Colonic mucosa (tissue), 4 donors: ENCODE measurements around the gene SBNO1. TPM values are rescaled to one million over a fixed set of nuclear protein-coding genes. Genes with fewer than 3 reads are reported as not detected.

Experiments used
- DNase-seq: peaks from one replicate; pipeline ENCODE4 v3.0.0-alpha.2; 2020
- H3K27ac ChIP-seq: fragments of 200-600 bp; one replicate; pipeline ENCODE4 v1.8.0; 2021
- H3K27me3 ChIP-seq: fragments of 200-600 bp; one replicate; pipeline ENCODE4 v1.8.0; 2021
- H3K36me3 ChIP-seq: fragments of 200-600 bp; one replicate; pipeline ENCODE4 v1.8.0; 2021
- H3K4me1 ChIP-seq: fragments of 200-600 bp; one replicate; pipeline ENCODE4 v1.8.0; 2021; ENCODE audit warnings: mild to moderate bottlenecking
- H3K4me3 ChIP-seq: fragments of 200-600 bp; one replicate; pipeline ENCODE4 v1.8.0; 2021
- H3K9ac ChIP-seq, 2 donors: one replicate each; pipeline ENCODE4 v1.7.0; 2013; ENCODE audit warnings: control low read depth in 2 of 2, low read depth in 2 of 2, low read length in 2 of 2
- H3K9me3 ChIP-seq: fragments of 200-600 bp; one replicate; pipeline ENCODE4 v1.8.0; 2021
- CTCF ChIP-seq: fragments of 200-600 bp; IDR thresholded peaks from one replicate; pipeline ENCODE4 v1.8.0; 2022; ENCODE audit warnings: antibody characterized with exemption, mild to moderate bottlenecking
- intact Hi-C: fragments of 100-400 bp; cut with DNase I; formaldehyde crosslinking; loops from one replicate; pipeline ENCODE4 v1.14.1; 2022
- total RNA-seq, 2 donors: library from RNA; stranded (reverse); fragmentation: NEBNext Ultra II Directional in 1 of 2; extraction: Animal tissue kit (Norgen Biotek cat#: 25700) in 1 of 2; gene quantifications; one replicate each; pipeline ENCODE4 v1.2.1, GENCODE V29; 2021
- donor health status: healthy.
- donor health status: DM: no; HTN: no; CAD: no.
- donor health status: DM: no; HTN: no; CAD: no.

The SBNO1 gene
- total RNA-seq, 2 donors from 2014 or later, result 36.5 to 37.3 TPM

- DNase-seq, result no peak
- Histone ChIP-seq H3K36me3 (no peaks in the 10 kb centered on the region), H3K27ac (peak overlapping the region; percentile 74), H3K9ac (peak overlapping the region in 1 of 2 donors; percentile 81), H3K4me3 (peak overlapping the region; percentile 63), H3K27me3 (no peaks in the 10 kb centered on the region), H3K9me3 (no peaks in the 10 kb centered on the region), H3K4me1 (no peaks in the 10 kb centered on the region)
- no peak for TF ChIP-seq CTCF
- intact Hi-C loops, result no loop called here
Measured at GRCh38 chr12:123390498-123391426, 26.1 kb upstream of the SBNO1 start.

- H3K4me3 ChIP-seq, result peak overlapping the region; percentile 63
- DNase-seq, result peak; percentile 76
- no peaks in the 10 kb centered on the region for H3K36me3 ChIP-seq
- H3K27ac ChIP-seq, result peak overlapping the region; percentile 74
- no peak for TF ChIP-seq CTCF
- H3K9me3 ChIP-seq, result no peaks in the 10 kb centered on the region
- H3K9ac ChIP-seq, result peak overlapping the region; percentile 68 to 81
- intact Hi-C loops, result no loop called here
- no peaks in the 10 kb centered on the region for H3K27me3 ChIP-seq
- H3K4me1 ChIP-seq, result no peaks in the 10 kb centered on the region
Measured at GRCh38 chr12:123389560-123390351, 25.1 kb upstream of the SBNO1 start.

GRCh38 chr12:123388951-123389559, 24.4 kb upstream of the SBNO1 start:
- H3K27me3 ChIP-seq, result no peaks in the 10 kb centered on the region
- no peaks in the 10 kb centered on the region for H3K4me1 ChIP-seq
- no peaks in the 10 kb centered on the region for H3K9me3 ChIP-seq
- no peak for DNase-seq
- H3K9ac ChIP-seq, result peak overlapping the region in 1 of 2 donors; percentile 68
- peak overlapping the region; percentile 63 for H3K4me3 ChIP-seq
- no peak for TF ChIP-seq CTCF
- peak overlapping the region; percentile 74 for H3K27ac ChIP-seq
- intact Hi-C loops, result no loop called here
- no peaks in the 10 kb centered on the region for H3K36me3 ChIP-seq

- Histone ChIP-seq H3K27me3 (no peaks in the 10 kb centered on the region), H3K4me1 (no peaks in the 10 kb centered on the region), H3K9ac (peak overlapping the region; percentile 81 to 88), H3K27ac (peak overlapping the region; percentile 80), H3K4me3 (peak overlapping the region; percentile 36), H3K9me3 (no peaks in the 10 kb centered on the region), H3K36me3 (no peaks in the 10 kb centered on the region)
- no peak for TF ChIP-seq CTCF
- peak; percentile 81 for DNase-seq
- intact Hi-C loops, result no loop called here
Measured at GRCh38 chr12:123388177-123388950, 23.7 kb upstream of the SBNO1 start.
